Activated T-helper 1 cell treated with Interleukin-2 at 50 U/mL for 16 hours (primary cell): ENCODE results near the gene ZNRF1.
"Not testable (repeated sequence)": the region's sequence is repeated elsewhere in the genome, so short reads cannot be mapped to it uniquely, and the experiment has no call there.

Source experiments
- DNase-seq: peaks from one replicate; pipeline ENCODE4 v3.0.0-alpha.2; 2020; ENCODE audit warnings: low read depth

ZNRF1 gene

DNA sequence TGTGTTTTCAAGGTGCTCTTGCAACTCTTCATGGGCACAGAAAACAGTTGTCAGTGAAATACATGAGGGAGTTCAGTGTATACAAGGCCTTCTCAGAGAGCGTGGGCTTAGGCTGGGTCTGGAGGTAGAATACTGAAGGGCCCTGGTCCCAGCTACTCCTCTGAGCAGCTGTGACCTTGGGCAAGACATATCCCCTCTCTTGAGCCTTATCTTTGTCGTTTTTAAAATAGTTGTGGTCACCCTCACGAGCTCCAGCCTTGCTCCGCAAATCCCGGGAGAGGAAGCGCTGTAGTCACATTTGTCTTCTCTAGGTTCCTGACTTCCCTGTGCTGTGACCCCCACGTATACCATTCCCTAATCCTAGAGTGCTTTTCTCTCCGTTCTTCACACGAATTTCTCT, 3.6 kb downstream of the ZNRF1 start:
- no peak for DNase-seq

DNA sequence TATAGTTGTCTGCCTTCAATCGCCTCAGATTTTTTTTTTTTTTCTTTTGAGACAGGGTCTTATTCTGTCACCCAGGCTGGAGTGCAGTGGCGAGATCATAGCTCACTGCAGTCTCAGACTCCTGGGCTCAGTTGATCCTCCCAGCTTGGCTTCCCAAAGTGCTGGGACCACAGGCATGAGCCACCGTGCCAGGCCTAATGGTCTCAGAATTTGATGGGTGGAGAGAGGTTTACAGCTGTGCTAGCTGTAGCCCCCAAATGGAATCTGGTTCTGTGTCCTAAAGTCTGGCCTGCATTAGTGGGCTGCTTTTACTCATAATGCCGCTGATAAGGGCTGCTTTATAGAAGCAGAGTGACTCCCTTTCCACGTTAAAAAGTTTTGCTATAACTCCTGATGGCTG, 5.1 kb downstream of the ZNRF1 start:
- DNase-seq: no peak

DNA sequence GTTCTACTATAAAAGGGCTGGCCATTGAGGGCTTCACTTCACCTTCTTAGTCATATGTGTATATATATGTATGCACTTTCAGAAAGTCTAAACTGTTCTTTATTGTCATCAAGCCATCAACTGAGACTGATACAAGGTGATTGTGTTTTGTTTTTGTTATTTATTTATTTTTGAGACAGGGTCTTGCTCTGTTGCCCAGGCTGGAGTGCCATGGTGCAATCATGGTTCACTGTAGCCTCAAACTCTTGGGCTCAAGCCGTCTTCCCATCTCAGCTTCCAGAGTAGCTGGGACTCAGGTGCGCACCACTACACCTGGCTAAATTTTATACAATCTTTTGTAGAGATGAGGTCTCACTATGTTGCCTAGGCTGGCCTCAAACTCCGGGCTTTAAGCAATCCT, 5.6 kb downstream of the ZNRF1 start:
- DNase-seq: no peak

DNA sequence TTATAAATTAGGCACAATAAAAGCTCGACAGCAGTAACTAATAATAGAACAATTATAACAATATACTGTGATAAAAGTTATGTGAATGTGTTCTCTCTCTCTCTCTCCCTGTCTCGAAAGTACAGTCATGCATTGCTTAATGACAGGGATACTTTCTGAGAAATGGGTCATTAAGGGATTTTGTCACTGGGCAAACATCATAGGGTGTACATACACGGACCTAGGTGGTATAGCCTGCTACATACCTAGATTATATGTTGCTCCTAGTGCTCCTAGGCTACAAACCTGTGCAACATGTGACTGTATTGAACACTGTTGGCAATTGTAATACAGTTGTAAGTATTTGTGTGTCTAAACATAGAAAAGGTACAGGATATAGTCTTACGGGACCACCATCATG, 6.9 kb downstream of the ZNRF1 start:
- DNase-seq: no peak

DNA sequence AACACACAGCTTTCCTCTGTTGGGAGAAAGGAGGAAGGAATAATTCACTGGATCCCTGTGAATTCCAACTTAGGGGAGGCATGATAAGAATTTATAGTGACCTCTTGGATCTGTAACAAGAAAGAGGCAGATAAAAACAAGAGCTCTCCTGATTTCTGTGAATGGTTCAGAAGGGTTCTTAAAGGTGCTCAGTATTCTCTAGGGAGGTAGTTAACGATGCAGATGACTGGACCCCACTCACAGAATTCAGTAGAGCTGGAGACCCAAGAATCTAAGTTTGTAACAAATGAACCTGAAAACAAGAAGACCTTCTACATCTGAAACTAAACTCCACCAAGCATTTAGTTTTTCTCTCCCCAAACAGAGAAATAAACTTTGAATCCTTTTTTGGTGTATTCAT, 8.6 kb downstream of the ZNRF1 start:
- no peak for DNase-seq

DNA sequence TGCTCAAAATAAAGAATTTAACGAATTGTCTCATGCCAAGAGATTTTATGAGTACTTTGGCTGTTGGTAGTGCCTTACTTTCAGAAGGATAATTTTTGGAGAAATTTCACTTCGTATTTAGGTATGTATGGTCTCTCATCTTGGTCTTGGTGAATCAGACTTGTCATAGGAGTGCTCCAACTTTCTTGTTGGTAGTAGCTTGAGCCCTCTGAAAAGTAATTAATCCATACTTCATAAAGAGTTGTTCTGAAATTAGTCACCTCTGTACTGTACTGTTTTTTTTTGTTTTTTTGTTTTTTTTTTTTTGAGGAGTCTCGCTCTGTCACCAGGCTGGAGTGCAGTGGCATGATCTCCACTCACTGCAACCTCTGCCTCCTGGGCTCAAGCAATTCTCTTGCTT, 11.6 kb downstream of the ZNRF1 start:
- DNase-seq: no peak

DNA sequence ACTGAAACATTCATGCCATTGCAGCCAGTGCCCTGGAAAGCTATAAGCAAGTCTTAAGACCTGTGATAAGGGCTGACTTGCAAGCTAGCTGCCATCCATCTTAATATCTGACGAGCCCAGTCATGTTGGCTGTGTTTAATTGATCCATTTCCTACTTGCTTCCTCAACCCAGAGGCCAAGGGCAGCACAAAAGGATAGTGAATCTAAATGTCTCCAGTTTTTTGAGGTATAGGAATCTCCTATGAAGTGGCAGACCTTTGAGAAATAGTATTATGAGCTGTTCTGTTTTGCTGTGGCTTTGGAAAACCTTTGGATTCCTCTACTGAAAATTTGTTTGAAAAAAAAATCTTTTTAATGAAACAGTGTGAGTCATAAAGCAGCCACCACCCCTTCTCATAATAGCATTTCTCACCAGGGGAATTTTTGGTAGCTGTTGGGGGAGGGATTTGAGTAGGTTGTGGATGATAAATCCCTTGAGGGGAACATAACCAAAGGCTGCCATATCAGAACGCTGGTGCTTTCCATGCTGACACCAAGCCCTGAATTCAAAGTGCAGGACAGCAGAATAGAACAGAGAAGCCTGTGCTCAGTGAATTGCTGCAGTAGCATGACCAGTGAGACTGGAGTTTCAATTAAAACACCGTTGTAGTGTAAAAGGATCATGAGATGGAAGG, 12.9 kb downstream of the ZNRF1 start:
- no peak for DNase-seq

DNA sequence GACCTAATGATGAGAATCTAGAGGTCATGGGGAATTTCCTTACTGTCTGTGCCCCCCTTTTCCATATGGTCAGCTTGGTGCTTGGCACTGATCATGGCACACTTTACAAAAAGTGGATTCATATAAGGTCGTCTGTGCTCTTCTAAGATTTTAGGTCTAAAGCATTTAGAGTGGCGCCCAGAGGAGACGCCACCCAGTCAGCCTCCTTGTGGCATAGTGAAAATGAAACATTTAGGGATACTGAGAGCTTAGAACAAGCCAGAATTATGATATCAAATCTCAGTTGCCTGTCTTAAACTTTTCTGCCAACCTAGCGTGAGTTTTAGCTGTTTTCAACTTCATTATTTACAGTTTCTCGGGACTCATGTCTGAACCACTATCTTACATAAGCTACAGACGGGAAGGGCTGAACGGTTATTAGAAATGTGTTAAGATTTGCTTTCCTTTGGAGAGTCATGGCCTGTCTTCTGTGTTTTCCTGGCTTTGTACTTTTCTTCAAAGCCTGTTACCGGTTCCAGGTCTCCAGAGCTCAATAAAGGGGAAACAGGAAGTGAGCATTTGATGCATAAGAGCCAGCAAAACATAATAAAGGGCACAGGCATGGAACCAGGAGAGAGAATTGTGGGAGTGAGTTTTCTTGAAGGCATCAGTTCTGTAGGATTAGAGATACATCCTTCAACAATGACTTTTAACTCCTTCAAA, 13.7 kb downstream of the ZNRF1 start:
- DNase-seq: no peak

DNA sequence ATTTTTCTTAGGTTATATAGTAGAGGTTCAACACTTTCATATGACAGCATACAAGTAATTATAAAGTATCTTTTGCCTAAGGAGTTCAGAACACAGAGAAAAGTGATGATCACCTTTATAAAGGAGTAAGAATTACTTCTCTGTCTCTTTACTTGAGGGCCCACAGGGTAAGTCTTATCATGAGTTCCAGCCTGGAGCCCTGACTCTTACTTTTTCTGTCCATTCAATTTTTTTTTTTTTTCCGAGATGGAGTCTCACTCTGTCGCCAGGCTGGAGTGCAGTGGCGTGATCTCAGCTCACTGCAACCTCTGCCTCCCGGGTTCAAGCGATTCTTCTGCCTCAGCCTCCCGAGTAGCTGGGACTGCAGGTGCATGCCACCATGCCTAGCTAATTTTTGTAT, 14.3 kb downstream of the ZNRF1 start:
- DNase-seq: not testable (repeated sequence)

DNA sequence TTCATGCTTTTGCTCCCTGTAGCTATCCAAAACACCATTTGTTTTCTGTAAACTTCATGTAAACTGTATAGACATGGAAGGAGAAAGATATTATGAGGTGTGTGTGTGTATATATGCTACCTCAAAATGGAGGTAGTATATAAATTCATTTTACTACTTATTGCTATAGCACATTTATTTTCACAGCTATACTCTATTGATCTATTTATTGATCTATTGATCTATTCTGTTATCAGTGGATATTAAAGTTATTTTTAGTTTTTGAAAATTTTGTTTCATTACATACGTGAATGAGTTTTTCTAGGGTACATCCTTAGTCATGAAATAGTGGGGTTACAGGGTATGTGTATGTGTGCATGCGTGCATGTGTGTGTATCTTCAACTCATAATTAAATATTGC, 15.5 kb downstream of the ZNRF1 start:
- no peak for DNase-seq

DNA sequence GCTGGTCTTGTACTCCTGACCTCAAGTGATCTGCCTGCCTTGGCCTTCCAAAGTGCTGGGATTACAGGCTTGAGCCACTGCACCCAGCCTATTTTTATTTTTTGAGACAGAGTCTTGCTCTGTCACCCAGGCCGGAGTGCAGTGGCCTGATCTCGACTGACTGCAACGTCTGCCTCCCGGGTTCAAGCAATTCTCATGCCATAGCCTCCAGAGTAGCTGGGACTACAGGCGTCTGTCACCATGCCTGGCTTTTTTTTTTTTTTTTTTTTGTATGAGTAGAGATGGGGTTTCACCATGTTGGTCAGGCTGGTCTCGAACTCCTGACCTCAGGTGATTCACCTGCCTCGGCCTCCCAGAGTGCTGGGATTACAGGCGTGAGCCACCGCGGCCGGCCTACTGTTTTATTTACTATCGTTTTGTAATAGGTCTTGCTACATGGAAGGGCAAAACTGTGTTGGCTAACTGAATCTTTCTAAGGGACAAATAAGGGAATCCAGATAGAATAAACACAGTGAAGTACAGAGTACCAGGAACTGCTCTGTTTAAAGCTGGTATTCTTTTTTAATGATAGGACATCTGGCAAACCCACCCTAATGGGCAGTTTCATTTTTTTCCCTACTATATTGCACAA, 17.7 kb downstream of the ZNRF1 start:
- not testable (repeated sequence) for DNase-seq

DNA sequence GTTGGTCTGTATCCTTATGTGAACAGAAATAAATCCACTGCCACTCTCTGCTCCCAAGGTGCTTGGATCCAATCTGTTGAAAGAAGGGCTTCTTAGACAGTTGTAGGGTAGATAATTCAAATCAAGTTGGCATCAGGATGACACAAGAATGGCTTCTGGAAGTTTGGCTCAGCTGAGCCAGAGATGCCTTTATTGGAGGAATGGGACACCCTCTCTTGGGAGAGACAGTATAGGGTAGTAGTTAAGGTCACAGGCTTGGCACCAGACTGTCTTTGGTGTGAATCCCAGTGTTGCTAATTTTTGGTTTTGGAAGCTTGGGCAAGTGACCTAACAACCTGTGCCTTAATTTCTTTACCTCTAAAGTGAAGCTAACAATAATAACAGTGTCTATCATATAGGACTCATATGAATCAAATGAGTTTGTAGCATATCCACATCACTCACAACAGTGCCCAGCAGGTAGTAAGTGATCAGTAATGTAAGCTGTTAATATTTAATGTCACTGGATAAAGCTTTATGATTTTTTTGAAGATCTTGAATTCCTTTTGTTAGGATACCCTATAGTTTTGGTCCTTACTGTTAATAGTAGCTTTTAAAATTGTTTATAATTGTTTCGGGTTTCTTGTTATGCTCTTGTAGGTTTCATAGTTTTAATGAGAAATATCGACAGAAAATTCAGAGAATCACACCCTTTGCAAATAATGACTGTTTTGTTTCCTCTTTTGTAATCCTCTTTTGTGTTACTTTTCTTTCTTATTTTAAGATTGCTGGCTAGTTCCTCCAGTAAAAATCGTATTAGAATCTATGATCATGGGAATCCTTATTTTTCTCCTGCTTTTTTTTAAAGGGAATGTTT, 19.1 kb downstream of the ZNRF1 start:
- no peak for DNase-seq

DNA sequence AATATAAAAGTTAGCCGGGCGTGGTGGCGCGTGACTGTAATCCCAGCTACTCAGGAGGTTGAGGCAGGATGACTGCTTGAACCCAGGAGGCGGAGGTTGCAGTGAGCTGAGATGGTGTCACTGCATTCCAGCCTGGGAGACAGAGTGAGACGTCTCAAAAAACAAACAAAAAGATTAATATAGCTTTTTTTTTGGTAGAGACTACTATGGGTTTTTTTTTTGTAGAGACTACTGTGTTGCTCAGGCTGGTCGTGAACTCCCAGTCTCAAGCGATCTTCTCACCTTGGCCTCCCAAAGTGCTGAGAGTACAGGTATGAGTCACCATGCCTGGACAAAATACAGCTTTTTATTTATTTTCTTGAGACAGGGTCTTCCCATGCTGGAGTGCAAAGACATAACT, 20.2 kb downstream of the ZNRF1 start:
- no peak for DNase-seq

DNA sequence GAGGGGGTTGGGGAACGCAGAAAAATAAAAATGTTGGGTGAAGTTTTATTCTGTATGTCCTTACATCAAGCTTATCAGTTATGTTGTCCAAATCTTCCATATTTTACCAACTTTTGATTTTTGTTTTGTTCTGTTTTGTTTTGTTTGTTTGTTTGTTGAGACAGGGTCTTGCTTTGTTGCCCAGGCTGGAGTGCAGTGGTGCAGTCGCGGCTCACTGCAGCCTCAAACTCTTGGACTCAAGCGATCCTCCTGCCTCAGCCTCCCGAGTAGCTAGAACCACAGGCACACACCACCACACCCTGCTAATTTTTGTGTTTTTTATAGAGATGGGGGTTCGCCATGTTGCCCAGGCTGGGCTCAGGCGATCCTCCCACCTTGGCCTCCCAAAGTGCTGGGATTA, 20.8 kb downstream of the ZNRF1 start:
- no peak for DNase-seq

DNA sequence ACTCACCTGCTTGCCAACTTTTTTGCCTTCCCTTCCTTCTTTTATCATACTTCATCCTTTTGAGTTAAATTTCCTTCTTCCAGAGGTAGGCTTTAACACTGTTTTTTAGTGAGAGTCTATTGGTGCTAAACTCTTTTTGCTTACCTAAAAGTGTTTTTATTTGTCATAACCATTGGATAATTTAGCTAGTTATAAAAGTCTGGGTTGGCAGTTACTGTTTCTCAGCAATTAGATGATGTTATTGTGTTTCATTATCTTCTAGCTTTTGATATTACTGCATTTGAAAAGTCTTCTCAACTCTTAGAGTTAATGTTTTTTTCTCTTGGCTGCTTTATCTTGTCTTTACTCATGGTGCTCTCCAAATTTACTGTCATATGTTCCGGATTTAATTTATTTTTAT, 22.6 kb downstream of the ZNRF1 start:
- no peak for DNase-seq

DNA sequence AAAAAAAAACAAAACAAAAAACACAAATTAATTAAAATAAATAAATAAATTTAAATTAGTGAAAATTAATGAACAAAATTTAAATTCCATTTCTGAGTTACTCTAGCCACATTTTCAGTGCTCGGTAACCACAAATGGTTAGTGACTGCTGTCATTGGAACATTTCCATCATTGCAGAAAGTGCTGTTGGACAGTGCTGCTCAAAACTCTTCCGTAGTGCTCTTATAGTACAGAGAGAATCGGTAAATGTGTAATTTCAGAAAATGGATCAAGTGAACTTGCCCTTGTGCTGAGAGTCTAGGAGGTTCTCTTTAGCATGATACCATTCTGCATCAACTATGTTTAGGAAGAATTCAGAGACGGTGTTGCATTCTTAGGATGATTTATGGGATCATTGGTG, 23.7 kb downstream of the ZNRF1 start:
- no peak for DNase-seq

DNA sequence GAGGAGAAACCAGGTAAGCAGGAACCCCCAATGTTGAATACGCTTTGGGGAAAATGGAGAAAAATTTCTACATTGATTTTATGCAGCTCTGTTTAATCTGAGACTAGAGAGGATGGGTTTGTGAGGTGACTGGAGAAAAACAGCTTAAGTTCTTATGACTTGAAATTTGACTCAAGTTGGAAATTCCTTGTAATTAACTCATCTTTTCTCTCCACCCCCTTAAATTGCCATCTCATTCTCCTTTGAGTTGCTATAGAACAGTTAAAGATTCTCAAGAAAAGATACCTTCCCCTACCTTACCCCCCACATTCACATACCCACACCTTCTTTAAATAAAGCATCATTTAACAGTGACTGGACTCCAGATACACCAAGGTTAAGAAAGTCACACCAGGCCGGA, 24.2 kb downstream of the ZNRF1 start:
- no peak for DNase-seq

DNA sequence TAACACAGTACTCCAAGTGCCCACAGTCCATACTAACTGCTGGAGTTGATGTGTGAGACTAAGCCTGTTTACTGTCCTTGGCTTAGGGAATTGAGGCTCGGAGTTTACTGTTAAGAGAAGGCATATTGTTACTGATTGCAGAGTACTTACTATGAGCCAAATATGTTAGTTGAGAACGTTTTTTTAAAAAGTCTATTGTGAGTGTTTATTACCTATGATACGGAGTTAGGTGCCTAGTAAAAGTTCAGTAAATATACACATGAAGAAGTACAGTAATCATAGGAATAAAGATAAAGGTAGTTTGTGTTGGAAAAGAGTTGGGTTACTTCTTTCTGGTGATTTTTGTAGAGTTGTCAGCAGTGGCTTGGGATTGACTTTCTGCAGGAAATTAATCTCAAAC, 25.4 kb downstream of the ZNRF1 start:
- DNase-seq: no peak

DNA sequence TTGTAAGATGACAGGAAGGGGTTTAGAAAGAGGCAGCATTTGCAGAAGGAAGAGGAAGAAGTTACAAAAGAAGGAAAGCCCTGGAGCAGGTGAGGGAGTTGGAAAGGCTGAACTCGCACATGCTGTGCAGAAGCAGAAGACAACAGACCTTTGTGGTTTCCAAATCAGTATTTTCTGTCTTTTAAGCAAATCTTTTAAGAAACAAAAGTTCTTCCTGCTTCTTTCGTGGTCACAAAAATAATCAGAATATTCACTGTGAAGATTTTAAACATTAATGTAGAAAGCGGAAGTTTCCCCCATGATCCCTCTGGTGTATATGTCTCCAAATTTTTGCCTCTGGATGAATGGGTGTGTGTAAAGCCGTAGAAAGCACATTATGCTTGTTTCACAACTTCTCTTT, 25.8 kb downstream of the ZNRF1 start:
- no peak for DNase-seq

DNA sequence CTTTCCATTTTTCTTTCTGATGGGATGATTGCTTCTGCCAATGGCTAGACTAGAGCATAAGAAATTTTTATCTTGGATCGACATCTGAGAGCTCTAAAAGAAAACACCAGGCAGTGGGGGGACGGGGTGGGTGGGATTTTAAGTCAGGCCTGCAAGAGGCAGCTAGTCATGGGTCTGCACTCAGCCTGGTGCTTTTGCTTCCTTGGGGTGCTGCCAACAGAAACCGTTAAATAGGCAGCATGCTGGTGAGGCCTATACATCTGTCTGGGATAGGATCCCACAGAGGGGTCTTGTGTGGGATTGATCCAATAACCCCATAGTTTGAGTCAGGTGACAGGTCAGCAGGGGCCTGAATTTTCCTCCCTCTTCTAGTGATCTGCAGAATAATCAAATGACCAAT, 26.9 kb downstream of the ZNRF1 start:
- no peak for DNase-seq

DNA sequence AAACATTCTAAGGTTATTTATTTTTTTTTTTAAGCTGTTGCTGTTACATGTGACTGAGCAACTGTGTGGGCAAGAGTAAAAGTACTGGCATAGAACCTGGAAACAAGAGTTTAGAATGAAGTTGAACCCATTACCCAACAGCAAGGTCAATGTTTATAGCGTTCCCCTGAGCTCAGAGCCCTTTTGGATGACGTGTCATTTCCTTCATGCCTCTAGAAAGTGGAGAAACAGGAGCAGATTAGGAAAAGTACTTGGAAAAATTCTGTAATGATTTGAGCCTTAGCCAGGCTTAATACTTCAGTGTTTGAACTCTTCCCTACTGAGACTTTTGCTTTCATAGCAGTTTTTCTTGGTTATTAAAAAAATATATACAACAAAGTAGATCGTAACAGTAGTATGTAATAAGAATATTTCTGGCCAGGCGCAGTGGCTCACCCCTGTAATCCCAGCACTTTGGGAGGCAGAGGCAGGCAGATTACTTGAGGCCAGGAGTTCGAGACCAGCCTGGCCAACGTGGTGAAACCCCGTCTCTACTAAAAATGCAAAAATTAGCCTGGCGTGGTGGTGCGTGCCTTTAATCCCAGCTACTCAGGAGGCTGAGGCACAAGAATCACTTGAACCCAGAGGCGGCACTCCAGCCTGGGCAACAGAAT, 27.5 kb downstream of the ZNRF1 start:
- DNase-seq: not testable (repeated sequence)

DNA sequence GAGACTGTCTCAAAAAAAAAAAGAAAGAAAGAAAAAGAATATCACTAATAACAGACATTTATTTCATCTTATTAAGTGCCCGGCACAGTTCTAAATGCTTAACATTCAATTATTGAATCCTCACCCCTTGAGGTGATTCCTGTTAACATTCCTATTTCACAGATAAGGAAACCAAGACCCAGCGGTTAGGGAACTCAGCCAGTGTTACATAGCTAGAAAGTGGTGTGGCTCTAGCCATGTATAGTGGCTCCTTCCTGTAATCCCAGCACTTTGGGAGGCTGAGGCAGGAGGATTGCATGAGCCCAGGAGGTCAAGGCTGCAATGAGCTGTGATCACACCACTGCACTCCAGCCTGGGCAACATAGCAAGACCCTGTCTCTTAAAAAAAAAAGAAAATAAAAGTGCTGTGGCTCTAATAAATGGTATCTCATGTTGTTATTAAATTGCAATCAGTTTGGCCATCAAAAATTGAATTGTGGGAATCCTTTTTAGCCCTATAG, 28.1 kb downstream of the ZNRF1 start:
- DNase-seq: no peak
